CD14-positive monocyte (primary cell): Measurements from ENCODE around the gene NUDT17. TPM values are rescaled to one million over a fixed set of nuclear protein-coding genes. Genes with fewer than 3 reads are reported as not detected.
A peak's percentile ranks its signal among the peaks of the same experiment; 100 is the strongest.

Experiments used
- DNase-seq, 3 donors: peaks; one replicate each; pipeline ENCODE4 v3.0.0-alpha.2; 2011 to 2022
- H2AFZ ChIP-seq: 2 replicates; pipeline ENCODE4 v1.6.0; 2012; ENCODE audit warnings: mild to moderate bottlenecking, low read depth, low read length, inconsistent platforms; ENCODE audit not compliant: insufficient read depth, poor library complexity, severe bottlenecking
- H3K27ac ChIP-seq, 2 donors: 1 replicate in 1 of 2; 2 replicates in 1 of 2; pipeline ENCODE4 v1.5.1; 2012 to 2013; ENCODE audit warnings: low read length in 2 of 2, control low read depth in 1 of 2, inconsistent platforms in 1 of 2, low read depth in 1 of 2, mild to moderate bottlenecking in 1 of 2
- H3K27me3 ChIP-seq, 2 donors: one replicate each; pipeline versions ENCODE4 v1.6.0 to v1.6.1; 2011 to 2013; ENCODE audit warnings: low read length in 2 of 2; ENCODE audit not compliant: control insufficient read depth in 2 of 2, insufficient read depth in 2 of 2
- H3K36me3 ChIP-seq, 2 donors: replicated peaks in 1 of 2; 1 replicate in 1 of 2; 2 replicates in 1 of 2; pipeline versions ENCODE4 v1.5.1 to v1.6.1; 2012 to 2013; ENCODE audit warnings: low read length in 2 of 2, control low read depth in 1 of 2, inconsistent platforms in 1 of 2, mild to moderate bottlenecking in 1 of 2; ENCODE audit not compliant: insufficient read depth in 2 of 2, control insufficient read depth in 1 of 2
- H3K4me1 ChIP-seq, 2 donors: 1 replicate in 1 of 2; 2 replicates in 1 of 2; pipeline versions ENCODE4 v1.5.1 to v1.6.1; 2012 to 2013; ENCODE audit warnings: low read length in 2 of 2, control low read depth in 1 of 2, inconsistent platforms in 1 of 2, mild to moderate bottlenecking in 1 of 2, moderate library complexity in 1 of 2; ENCODE audit not compliant: insufficient read depth in 2 of 2, control insufficient read depth in 1 of 2
- H3K4me2 ChIP-seq: replicated peaks from 2 replicates; pipeline ENCODE3; 2012; ENCODE audit warnings: low read length, moderate library complexity, mild to moderate bottlenecking; ENCODE audit not compliant: poor library complexity, severe bottlenecking; ENCODE audit errors: extremely low read depth
- H3K4me3 ChIP-seq, 3 experiments: fragments of 200-600 bp in 1 of 3; sonication (generic) in 1 of 3; replicated peaks in 1 of 3; 1 replicate in 2 of 3; 2 replicates in 1 of 3; pipeline ENCODE4 v1.5.1; 2011 to 2013; ENCODE audit warnings: low read length in 3 of 3, mild to moderate bottlenecking in 3 of 3, control low read depth in 2 of 3, low read depth in 2 of 3, inconsistent platforms in 1 of 3, moderate library complexity in 1 of 3
- H3K79me2 ChIP-seq: 2 replicates; pipeline ENCODE4 v1.6.0; 2012; ENCODE audit warnings: mild to moderate bottlenecking, control low read depth, inconsistent platforms, low read length, moderate library complexity; ENCODE audit not compliant: insufficient read depth
- H3K9ac ChIP-seq: 2 replicates; pipeline ENCODE4 v1.6.0; 2017; ENCODE audit warnings: low read length, mild to moderate bottlenecking; ENCODE audit not compliant: insufficient read depth, poor library complexity, severe bottlenecking
- H3K9me3 ChIP-seq, 2 donors: replicated peaks in 1 of 2; 1 replicate in 1 of 2; 2 replicates in 1 of 2; pipeline versions ENCODE4 v1.5.1 to v1.6.1; 2012 to 2013; ENCODE audit warnings: low read length in 2 of 2, control low read depth in 1 of 2; ENCODE audit not compliant: control insufficient read depth in 1 of 2, insufficient read depth in 1 of 2
- H4K20me1 ChIP-seq: 2 replicates; pipeline ENCODE4 v1.6.0; 2012; ENCODE audit warnings: mild to moderate bottlenecking, low read length, control low read depth, moderate library complexity; ENCODE audit not compliant: insufficient read depth
- H3K27ac Mint-ChIP-seq, 7 donors: one replicate each; pipeline ENCODE4 v1.8.0; 2020; ENCODE audit warnings: mild to moderate bottlenecking in 7 of 7, mixed read lengths in 7 of 7, moderate library complexity in 6 of 7, inconsistent platforms in 2 of 7
- H3K27me3 Mint-ChIP-seq, 3 donors: one replicate each; pipeline ENCODE4 v1.8.0; 2021 to 2022; ENCODE audit warnings: low read depth in 3 of 3, mild to moderate bottlenecking in 3 of 3, mixed read lengths in 3 of 3, moderate library complexity in 3 of 3, inconsistent platforms in 1 of 3
- H3K36me3 Mint-ChIP-seq, 2 donors: one replicate each; pipeline ENCODE4 v1.8.0; 2020; ENCODE audit warnings: mixed read lengths in 2 of 2, inconsistent platforms in 1 of 2, mild to moderate bottlenecking in 1 of 2
- H3K4me1 Mint-ChIP-seq: one replicate; pipeline ENCODE4 v1.8.0; 2020; ENCODE audit warnings: mild to moderate bottlenecking, mixed read lengths
- H3K4me3 Mint-ChIP-seq, 2 donors: one replicate each; pipeline ENCODE4 v1.8.0; 2020; ENCODE audit warnings: mild to moderate bottlenecking in 2 of 2, mixed read lengths in 2 of 2, moderate library complexity in 1 of 2
- H3K9me3 Mint-ChIP-seq, 7 donors: one replicate each; pipeline ENCODE4 v1.8.0; 2020 to 2022; ENCODE audit warnings: mixed read lengths in 7 of 7, mild to moderate bottlenecking in 6 of 7, moderate library complexity in 6 of 7, inconsistent platforms in 2 of 7
- CTCF ChIP-seq: fragments of 200-600 bp; IDR thresholded peaks from one replicate; pipeline ENCODE4 v1.8.0; 2022; ENCODE audit warnings: antibody characterized with exemption, mild to moderate bottlenecking
- WGBS: methylation state at CpG from one replicate; pipeline ENCODE4 v1.1.5; 2013; ENCODE audit warnings: missing lambda C conversion rate; ENCODE audit not compliant: insufficient coverage; 5-methylcytosine and 5-hydroxymethylcytosine counted together
- intact Hi-C, 2 donors: fragments of 100-400 bp; cut with micrococcal nuclease; formaldehyde crosslinking; loops; one replicate each; pipeline versions ENCODE4 v1.15.0 to v1.15.1; 2023
- polyA plus RNA-seq, 3 donors: library from polyadenylated mRNA; depleted of rRNA in 1 of 3; unstranded in 2 of 3; stranded (reverse) in 1 of 3; fragments of 300-500 nt in 2 of 3; fragments of >200 nt in 1 of 3; fragmentation: Illumina TruSeq in 2 of 3; gene quantifications; 1 replicate in 2 of 3; 2 replicates in 1 of 3; pipeline ENCODE4 v1.2.3, GENCODE V29; 2012 to 2021

The NUDT17 gene
- polyA plus RNA-seq, 3 donors: 2.1 to 6.4 (median 3.1) TPM

- H3K4me1 ChIP-seq: peaks cover 2 to 7% of the 10 kb centered on the region in 2 donors
- H3K27ac ChIP-seq: no peak overlapping the region
- no peak overlapping the region for H3K9ac ChIP-seq
- DNase-seq: no peak
- H3K79me2 ChIP-seq: no peaks in the 10 kb centered on the region
- Mint-ChIP-seq H3K9me3 (peaks cover 0 to 2% (median 0%) of the 10 kb centered on the region in 7 donors), H3K27ac (no peak overlapping the region), H3K4me1 (peaks cover 4% of the 10 kb centered on the region), H3K27me3 (peaks cover 2 to 9% (median 7%) of the 10 kb centered on the region in 3 donors), H3K36me3 (peaks cover 0 to 2% of the 10 kb centered on the region in 2 donors), H3K4me3 (no peak overlapping the region)
- no peaks in the 10 kb centered on the region for H3K36me3 ChIP-seq
- H3K4me2 ChIP-seq: no peak overlapping the region
- H3K27me3 ChIP-seq: no peaks in the 10 kb centered on the region
- no peak overlapping the region for H3K4me3 ChIP-seq
- no peaks in the 10 kb centered on the region for H4K20me1 ChIP-seq
- no CpG with 5 or more reads among the region's 1 CpG for WGBS
- TF ChIP-seq CTCF: no peak
- intact Hi-C loops: loop anchor here (5.0 to 10.0 kb wide), 2 partner anchors 121 to 124 kb away; no protein-coding TSS in a partner anchor
- no peaks in the 10 kb centered on the region for H3K9me3 ChIP-seq
- no peak overlapping the region for H2AFZ ChIP-seq
Measured at GRCh38 chr1:145891143-145891542, 45.7 kb downstream of the NUDT17 start.

- Mint-ChIP-seq H3K27me3 (peaks cover 0 to 6% (median 3%) of the 10 kb centered on the region in 3 donors), H3K9me3 (no peaks in the 10 kb centered on the region), H3K27ac (no peak overlapping the region), H3K36me3 (peaks cover 0 to 2% of the 10 kb centered on the region in 2 donors), H3K4me1 (no peaks in the 10 kb centered on the region), H3K4me3 (no peak overlapping the region)
- 0% methylated on average over 3 of the region's 6 CpGs for WGBS
- peak; percentile 41 to 61 (median 57) for DNase-seq
- Histone ChIP-seq H3K9ac (no peak overlapping the region), H3K36me3 (no peaks in the 10 kb centered on the region), H3K4me2 (no peak overlapping the region), H3K27me3 (no peaks in the 10 kb centered on the region), H4K20me1 (no peaks in the 10 kb centered on the region), H3K9me3 (no peaks in the 10 kb centered on the region), H3K4me1 (no peaks in the 10 kb centered on the region), H2AFZ (peak overlapping the region; percentile 6), H3K27ac (no peak overlapping the region), H3K4me3 (no peak overlapping the region), H3K79me2 (no peaks in the 10 kb centered on the region)
- intact Hi-C loops: loop anchor here (5.0 to 10.0 kb wide), 2 partner anchors 120 to 123 kb away; no protein-coding TSS in a partner anchor
- TF ChIP-seq CTCF: peak; percentile 87
Measured at GRCh38 chr1:145891587-145892485, 46.4 kb downstream of the NUDT17 start.
